Stimulated activated CD8-positive, alpha-beta memory T cell treated with anti-CD3 and anti-CD28 coated beads, Interleukin-2, amount 100 ng/mL, for 48 hours (primary cell): ENCODE data around the gene CD151.
A peak's percentile ranks its signal among the peaks of the same experiment; 100 is the strongest.

Source experiments
- DNase-seq, 2 donors: peaks; one replicate each; pipeline ENCODE4 v3.0.0-alpha.2; 2020; ENCODE audit warnings: low read depth in 2 of 2

CD151 gene

GRCh38 chr11:815675-816432, 16.9 kb upstream of the CD151 start:
- DNase-seq = no peak

GRCh38 chr11:816433-816779, 16.3 kb upstream of the CD151 start:
- no peak for DNase-seq

- no peak for DNase-seq
Measured at GRCh38 chr11:818396-819128, 14.2 kb upstream of the CD151 start, which contains the start of gene PNPLA2. Gene PNPLA2, plus strand, starts transcription at chr11:818914. Its CDS starts 805 bp downstream, at chr11:819719.

GRCh38 chr11:819129-819931, 13.4 kb upstream of the CD151 start:
- peak; percentile 86 to 90 for DNase-seq

DNA sequence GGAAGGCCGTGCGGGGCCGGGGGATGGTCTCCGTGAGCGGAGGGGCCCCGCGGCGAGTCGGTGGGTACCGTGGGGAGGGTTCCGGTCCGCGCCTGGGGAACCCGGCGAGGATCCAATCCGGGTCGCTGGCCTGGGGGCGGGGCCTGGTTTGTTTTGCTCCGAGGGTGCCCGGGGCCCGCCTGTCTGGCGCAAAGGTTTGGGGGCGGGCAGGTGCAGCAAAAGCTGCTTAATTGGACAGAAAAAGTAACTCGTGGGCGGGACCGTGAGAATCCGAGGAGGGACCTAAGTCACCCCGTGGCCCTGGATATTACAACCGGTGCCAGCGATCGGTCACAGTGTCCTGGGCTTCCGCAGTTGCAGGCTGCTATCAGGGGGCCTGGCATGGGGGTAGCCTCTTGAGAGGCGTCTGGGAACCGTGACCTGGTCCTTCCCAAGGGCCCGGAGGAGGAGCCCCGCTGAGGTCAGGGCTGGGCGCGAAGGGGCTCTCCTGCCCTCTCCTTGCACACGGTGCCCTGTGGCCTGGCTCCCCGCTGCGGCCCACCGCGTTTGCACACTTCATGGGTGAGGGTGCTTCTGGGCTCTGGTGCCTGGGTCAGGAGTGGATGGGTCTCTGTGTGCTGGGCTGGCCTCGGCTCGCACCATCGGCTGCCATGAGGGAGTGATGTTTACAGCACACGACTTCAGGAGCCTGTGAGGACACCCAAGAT, 12.7 kb upstream of the CD151 start:
- DNase-seq = peak; percentile 91 to 93

GRCh38 chr11:820655-821511, 11.9 kb upstream of the CD151 start:
- DNase-seq = no peak

GRCh38 chr11:821512-822371, 11.0 kb upstream of the CD151 start:
- no peak for DNase-seq

- DNase-seq = no peak
Measured at GRCh38 chr11:823441-824291, 9.1 kb upstream of the CD151 start.

- no peak for DNase-seq
Measured at GRCh38 chr11:824292-824880, 8.4 kb upstream of the CD151 start.

DNA sequence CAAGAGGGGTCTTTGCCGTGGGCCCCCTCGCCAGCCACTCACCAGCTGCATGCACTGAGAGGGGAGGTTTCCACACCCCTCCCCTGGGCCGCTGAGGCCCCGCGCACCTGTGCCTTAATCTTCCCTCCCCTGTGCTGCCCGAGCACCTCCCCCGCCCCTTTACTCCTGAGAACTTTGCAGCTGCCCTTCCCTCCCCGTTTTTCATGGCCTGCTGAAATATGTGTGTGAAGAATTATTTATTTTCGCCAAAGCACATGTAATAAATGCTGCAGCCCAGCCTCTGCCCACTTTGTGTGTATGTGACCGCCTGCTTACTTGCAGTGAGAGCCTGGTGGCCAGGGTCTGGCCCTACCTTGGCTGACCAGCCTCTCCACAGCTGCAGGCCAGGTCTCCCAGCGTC, 7.8 kb upstream of the CD151 start:
- no peak for DNase-seq

DNA sequence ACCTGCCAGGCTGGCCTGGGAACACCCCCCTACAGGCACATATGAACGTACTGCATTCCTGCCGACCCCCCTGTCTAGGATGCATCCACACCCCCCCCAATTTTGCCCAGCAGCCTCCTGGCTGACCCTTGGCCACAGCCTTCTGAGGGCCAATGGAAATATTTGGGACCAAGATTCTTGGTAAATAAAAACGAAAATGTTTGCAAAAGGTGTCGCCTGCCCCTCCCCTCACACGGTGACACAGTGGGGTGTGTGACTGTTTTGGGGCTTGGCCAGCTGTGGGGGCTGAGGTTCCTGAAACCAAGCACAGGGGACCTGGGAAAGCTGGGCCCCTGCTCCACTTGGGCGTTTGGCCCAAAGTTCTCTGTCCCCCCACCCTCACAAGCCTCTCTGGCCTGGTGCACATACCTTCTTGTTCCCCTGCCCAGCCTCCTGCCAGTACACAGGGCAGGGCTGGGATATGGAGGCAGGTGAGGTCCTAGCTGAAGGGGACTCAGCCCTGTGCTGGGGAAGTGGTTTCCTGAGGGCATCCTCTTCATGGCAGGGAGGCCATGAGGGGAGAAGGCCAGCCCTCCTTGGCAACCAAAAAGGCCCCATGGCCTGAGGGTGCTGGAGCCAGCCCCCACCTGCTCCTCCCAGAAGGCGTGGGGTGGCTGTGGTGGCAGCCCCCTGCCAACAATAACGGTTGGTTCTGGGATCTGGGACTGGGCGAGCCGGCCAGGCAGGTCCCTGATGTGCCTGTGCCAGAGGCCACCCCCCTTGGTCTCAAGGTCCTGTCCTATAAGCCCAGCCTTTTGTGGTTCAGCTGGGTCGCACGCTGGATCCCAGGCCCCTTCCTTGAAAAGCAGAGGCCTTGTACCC, 7.2 kb upstream of the CD151 start:
- DNase-seq = no peak

DNA sequence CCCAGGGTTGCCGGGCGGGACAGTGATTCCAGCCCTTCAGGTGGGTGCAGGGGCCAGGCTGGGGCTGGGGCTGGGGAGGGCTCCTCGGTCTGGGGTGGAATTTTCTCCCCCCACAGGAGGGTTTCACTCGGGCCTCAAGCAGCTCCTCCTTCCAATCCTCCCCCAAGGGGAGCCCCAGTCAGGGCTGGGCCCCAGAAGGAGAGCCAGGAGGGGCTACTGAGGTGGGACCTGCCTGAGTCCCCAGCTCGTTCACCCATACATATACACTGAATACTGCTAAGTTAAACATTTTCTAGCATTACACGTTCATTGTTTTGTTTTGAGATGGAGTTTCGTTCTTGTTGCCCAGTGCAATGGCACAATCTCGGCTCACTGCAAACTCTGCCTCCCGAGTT, 6.5 kb upstream of the CD151 start:
- DNase-seq = no peak

DNA sequence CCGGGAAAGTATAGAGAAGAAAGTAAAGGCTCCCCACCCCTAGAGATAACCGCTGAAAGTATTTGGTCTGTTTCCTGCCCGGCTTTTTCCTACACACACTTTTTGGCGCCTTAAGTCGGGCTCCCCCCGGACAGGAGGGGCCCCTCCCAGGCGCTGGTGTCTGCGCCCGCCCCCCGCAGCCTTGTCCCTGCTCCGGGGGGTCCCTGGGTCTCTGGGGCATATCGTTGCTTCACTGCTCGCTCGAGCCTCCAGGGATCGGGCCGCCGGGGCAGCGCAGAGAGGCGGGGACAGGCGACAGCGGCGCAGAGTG, 6.0 kb upstream of the CD151 start:
- DNase-seq = no peak

DNA sequence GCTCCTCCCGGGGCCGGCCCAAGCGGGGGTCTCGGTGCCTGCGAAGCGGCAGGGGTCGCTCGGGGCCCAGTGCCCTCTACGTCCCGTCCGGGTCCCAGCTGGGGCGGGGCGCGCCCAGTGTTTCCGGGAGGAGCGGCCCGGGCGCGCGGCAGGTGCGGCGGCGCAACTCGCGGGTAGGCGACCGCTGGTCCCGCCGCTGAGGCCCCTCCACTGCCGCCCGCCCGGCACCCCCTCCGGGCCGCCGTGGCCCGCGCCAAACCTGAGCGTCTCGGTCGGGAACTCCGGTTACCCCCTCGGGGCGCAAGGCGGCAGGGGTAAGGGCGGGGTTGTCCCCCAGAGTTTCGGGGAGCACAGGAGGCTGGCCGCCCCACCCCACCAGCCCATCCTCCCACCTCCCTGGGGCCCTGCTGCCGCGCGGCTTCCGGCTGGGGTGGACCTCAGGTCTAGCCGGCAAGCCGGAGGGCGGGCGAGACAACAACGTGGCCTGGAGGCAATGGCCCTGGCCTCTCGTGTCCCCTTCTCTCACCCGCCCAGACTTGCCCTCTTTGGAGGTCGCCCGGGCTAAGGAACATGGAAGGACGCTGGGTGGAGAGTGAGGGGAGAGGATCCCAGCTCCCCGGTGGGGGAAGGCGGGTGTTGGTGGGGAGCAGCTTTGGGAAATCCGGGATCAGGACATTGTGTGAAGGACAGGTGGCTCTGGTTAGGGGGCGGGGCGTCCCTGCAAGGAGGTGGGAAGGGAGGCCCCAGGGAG, 5.4 kb upstream of the CD151 start:
- no peak for DNase-seq

- DNase-seq = no peak
Measured at GRCh38 chr11:827897-828192, 4.9 kb upstream of the CD151 start, which contains the start of gene CRACR2B. Gene CRACR2B, plus strand, starts transcription at chr11:827919. Its CDS starts 689 bp downstream, at chr11:828608.

- no peak for DNase-seq
Measured at GRCh38 chr11:828506-829175, 4.1 kb upstream of the CD151 start.
